AG20443 (cell line): ENCODE data around the gene SLC39A9.

Experiments used
- DNase-seq: peaks from one replicate; pipeline ENCODE4 v3.0.0; 2012; ENCODE audit warnings: low spot score, mixed read lengths

The SLC39A9 gene

DNA sequence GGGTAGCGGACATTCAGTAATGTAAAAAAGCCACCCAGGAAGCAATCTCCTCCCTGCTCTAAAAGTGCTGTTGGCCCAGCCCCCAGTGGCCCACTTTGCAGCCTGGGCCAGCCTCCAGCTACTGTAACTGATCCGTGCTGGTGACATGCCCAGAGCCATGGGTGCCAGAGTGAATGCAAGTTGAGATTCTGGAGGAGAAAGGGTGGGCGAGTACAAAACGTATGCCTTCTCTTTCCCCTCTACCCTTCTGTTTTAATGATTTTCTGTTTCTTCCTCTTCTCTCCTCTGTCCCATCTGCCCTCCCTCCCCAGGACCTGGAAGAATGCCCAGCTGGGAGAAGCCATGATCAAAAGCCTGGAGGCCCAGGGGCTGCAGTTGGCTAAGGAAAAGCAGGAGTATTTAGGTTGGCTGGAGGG, 102.9 kb downstream of the SLC39A9 start:
- no peak for DNase-seq

DNA sequence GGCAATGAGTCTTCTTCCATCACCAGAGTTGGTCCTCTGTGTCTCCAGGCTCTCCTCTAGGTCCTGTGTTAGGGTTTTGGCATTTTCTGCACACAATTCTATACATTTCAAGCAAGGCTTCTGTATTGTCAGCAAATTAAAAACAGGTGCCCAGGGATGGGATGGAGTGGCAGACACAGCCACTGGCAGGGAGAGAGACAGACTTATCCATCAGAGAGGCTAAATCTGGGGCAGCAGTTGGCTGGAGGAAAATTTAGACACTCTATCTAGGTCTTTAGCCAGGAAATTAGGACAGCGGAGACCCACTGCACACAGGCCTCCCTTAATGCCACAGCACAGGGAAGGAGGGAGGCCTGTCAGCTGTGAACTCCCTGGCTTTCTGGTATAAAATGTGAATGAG, 106.3 kb downstream of the SLC39A9 start:
- DNase-seq = no peak

DNA sequence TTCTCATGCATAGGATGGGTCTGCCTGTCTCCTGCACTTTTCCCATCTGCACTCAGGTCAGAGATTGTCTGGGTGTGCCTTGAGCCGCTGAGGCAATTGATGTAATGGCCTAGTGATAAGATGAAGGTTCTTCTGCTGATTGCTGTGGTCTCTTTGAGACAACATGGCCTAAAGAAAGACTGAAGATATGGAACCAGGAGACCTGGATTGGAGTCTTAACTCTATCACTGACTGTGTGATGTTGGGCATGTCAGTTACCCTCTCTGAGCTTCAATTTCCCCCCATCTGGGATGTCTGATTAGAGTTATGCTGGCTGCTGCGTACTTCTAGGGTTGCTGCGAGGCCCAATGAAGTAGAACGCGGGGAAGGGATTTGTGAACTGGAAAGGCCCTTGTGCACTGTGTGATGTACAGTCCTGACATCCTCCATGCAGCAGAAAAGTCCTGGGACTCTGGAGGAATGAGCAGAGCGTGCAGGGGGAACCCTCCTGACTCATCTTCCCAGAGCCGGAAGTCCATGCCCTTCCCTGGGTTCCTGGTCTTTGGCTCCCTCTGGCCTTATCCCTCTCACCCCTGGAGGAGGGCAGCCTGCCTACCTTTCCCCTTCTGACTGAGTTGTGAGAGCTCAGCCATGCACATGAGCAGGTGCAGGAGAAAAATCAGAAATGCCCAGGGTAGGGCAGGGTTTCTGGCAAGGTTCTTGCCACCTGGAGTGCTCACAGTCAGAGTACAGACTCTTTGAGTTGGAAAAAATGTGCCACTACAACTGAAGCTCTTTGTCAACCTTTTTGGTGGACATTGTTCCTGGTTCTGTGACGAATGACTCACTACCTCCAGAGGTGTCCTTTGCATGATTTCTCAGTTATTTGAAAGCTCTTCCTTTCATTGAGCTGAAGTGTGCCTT, 107.1 kb downstream of the SLC39A9 start:
- DNase-seq = no peak

- DNase-seq = no peak
These were observed 107.7 kb downstream of the SLC39A9 start for GRCh38 chr14:69506241-69506595.
